Astrocyte (in vitro differentiated cells and primary cell): ENCODE data around the gene TBXAS1. TPM values are rescaled to one million over a fixed set of nuclear protein-coding genes. Genes with fewer than 3 reads are reported as not detected.

Experiments
- DNase-seq: peaks from one replicate; pipeline ENCODE4 v3.0.0-alpha.2; 2010; ENCODE audit warnings: low read depth
- FAIRE-seq: peaks from 2 replicates; lab custom pipeline; 2011; peaks lifted over from hg19 to GRCh38; lab: Jason Lieb, UNC
- H2AFZ ChIP-seq: 2 replicates; pipeline ENCODE4 v1.6.0; 2012; ENCODE audit warnings: low read depth, low read length, inconsistent platforms
- H3K27ac ChIP-seq: 2 replicates; pipeline ENCODE4 v1.5.1; 2011; ENCODE audit warnings: low read depth, low read length, inconsistent platforms
- H3K27me3 ChIP-seq: 2 replicates; pipeline ENCODE4 v1.6.0; 2011; ENCODE audit warnings: low read length, inconsistent platforms; ENCODE audit not compliant: insufficient read depth
- H3K36me3 ChIP-seq: 2 replicates; pipeline ENCODE4 v1.5.1; 2011; ENCODE audit warnings: low read length, inconsistent platforms; ENCODE audit not compliant: insufficient read depth
- H3K4me1 ChIP-seq: 2 replicates; pipeline ENCODE4 v1.5.1; 2011; ENCODE audit warnings: low read length, inconsistent platforms; ENCODE audit not compliant: insufficient read depth
- H3K4me2 ChIP-seq: 2 replicates; pipeline ENCODE4 v1.6.0; 2012; ENCODE audit warnings: low read length, inconsistent platforms
- H3K4me3 ChIP-seq: 2 replicates; pipeline ENCODE4 v1.5.1; 2011; ENCODE audit warnings: low read depth, mild to moderate bottlenecking, low read length, inconsistent platforms; ENCODE audit not compliant: insufficient read depth
- H3K79me2 ChIP-seq: 2 replicates; pipeline ENCODE4 v1.6.0; 2012; ENCODE audit warnings: mild to moderate bottlenecking, low read length, inconsistent platforms; ENCODE audit not compliant: insufficient read depth
- H3K9ac ChIP-seq: 2 replicates; pipeline ENCODE4 v1.6.0; 2012; ENCODE audit warnings: mild to moderate bottlenecking, low read length, inconsistent platforms
- H3K9me3 ChIP-seq: 2 replicates; pipeline ENCODE4 v1.5.1; 2012; ENCODE audit warnings: low read depth, mild to moderate bottlenecking, low read length, inconsistent platforms; ENCODE audit not compliant: insufficient read depth
- H4K20me1 ChIP-seq: 2 replicates; pipeline ENCODE4 v1.6.0; 2012; ENCODE audit warnings: low read length, inconsistent platforms; ENCODE audit not compliant: insufficient read depth
- H3K27ac Mint-ChIP-seq: one replicate; pipeline ENCODE4 v1.8.0; 2021; ENCODE audit warnings: mild to moderate bottlenecking, mixed read lengths; ENCODE audit not compliant: unreplicated experiment
- H3K27me3 Mint-ChIP-seq: one replicate; pipeline ENCODE4 v1.8.0; 2021; ENCODE audit warnings: low read depth, mixed read lengths; ENCODE audit not compliant: unreplicated experiment
- H3K36me3 Mint-ChIP-seq: one replicate; pipeline ENCODE4 v1.8.0; 2021; ENCODE audit warnings: low read depth, mixed read lengths; ENCODE audit not compliant: unreplicated experiment
- H3K4me1 Mint-ChIP-seq: one replicate; pipeline ENCODE4 v1.8.0; 2021; ENCODE audit warnings: low read depth, mixed read lengths; ENCODE audit not compliant: unreplicated experiment
- H3K4me3 Mint-ChIP-seq: one replicate; pipeline ENCODE4 v1.8.0; 2021; ENCODE audit warnings: mild to moderate bottlenecking, moderate library complexity, mixed read lengths; ENCODE audit not compliant: unreplicated experiment
- H3K9me3 Mint-ChIP-seq: one replicate; pipeline ENCODE4 v1.8.0; 2021; ENCODE audit warnings: mild to moderate bottlenecking, mixed read lengths; ENCODE audit not compliant: unreplicated experiment
- EZH2 ChIP-seq: IDR thresholded peaks from 2 replicates; pipeline ENCODE4 v1.6.1; 2012; ENCODE audit warnings: mild to moderate bottlenecking, low read length, inconsistent platforms; ENCODE audit not compliant: insufficient read depth
- total RNA-seq: library from RNA; stranded (reverse); gene quantifications from 2 replicates; pipeline ENCODE4 v1.2.1, GENCODE V29; 2021
- TF ChIP-seq, protein P1 (sequence below): IDR thresholded peaks from 2 replicates; pipeline ENCODE4 v1.5.1; 2011; ENCODE audit warnings: low read depth, mild to moderate bottlenecking, inconsistent platforms, low read length, moderate library complexity; ENCODE audit not compliant: insufficient read depth

Gene TBXAS1
- total RNA-seq, 1 donor from 2014 or later, result 1.1 TPM

GRCh38 chr7:139991269-139991666, 162.2 kb downstream of the TBXAS1 start:
- no peaks in the 10 kb centered on the region for H3K4me1 Mint-ChIP-seq
- H3K4me2 ChIP-seq, result no peak overlapping the region
- no peaks in the 10 kb centered on the region for H3K36me3 Mint-ChIP-seq
- H3K4me1 ChIP-seq, result no peaks in the 10 kb centered on the region
- FAIRE-seq (no peak), DNase-seq (no peak)
- H3K9ac ChIP-seq, result no peak overlapping the region
- H3K27me3 Mint-ChIP-seq, result peaks cover 38% of the 10 kb centered on the region
- H3K9me3 Mint-ChIP-seq, result no peaks in the 10 kb centered on the region
- H4K20me1 ChIP-seq, result no peaks in the 10 kb centered on the region
- H3K79me2 ChIP-seq, result no peaks in the 10 kb centered on the region
- no peak overlapping the region for H2AFZ ChIP-seq
- H3K27me3 ChIP-seq, result no peaks in the 10 kb centered on the region
- no peak for TF ChIP-seq EZH2
- TF ChIP-seq, protein P1, sequence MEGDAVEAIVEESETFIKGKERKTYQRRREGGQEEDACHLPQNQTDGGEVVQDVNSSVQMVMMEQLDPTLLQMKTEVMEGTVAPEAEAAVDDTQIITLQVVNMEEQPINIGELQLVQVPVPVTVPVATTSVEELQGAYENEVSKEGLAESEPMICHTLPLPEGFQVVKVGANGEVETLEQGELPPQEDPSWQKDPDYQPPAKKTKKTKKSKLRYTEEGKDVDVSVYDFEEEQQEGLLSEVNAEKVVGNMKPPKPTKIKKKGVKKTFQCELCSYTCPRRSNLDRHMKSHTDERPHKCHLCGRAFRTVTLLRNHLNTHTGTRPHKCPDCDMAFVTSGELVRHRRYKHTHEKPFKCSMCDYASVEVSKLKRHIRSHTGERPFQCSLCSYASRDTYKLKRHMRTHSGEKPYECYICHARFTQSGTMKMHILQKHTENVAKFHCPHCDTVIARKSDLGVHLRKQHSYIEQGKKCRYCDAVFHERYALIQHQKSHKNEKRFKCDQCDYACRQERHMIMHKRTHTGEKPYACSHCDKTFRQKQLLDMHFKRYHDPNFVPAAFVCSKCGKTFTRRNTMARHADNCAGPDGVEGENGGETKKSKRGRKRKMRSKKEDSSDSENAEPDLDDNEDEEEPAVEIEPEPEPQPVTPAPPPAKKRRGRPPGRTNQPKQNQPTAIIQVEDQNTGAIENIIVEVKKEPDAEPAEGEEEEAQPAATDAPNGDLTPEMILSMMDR, result no peak
- H3K27ac Mint-ChIP-seq, result no peak overlapping the region
- H3K4me3 Mint-ChIP-seq, result no peak overlapping the region
- H3K4me3 ChIP-seq, result no peak overlapping the region
- H3K27ac ChIP-seq, result no peak overlapping the region
- no peaks in the 10 kb centered on the region for H3K9me3 ChIP-seq
- H3K36me3 ChIP-seq, result no peaks in the 10 kb centered on the region

DNA sequence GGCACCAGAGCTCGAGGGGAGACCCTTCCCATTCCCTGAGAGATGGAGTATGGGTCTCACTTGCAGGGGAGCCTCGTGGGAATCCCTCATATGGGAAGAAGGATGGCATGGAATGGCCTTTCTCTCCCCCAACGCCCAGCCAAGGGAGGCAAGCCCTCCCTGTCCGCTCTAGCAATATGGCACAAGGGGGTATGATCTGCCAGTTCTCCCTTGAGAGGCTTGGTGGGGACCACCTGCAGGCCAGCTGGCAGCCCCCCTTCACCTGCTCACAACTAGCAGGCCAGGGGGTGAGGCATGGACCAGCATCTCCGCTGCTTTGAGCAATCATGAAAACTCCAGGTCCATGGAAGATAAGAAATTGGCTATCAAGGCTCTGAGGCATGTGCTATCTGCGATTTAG, 162.8 kb downstream of the TBXAS1 start:
- Histone ChIP-seq H3K9ac (no peak overlapping the region), H3K36me3 (no peaks in the 10 kb centered on the region), H3K4me1 (no peaks in the 10 kb centered on the region), H3K27me3 (no peaks in the 10 kb centered on the region), H3K4me2 (no peak overlapping the region), H4K20me1 (no peaks in the 10 kb centered on the region), H3K4me3 (no peak overlapping the region), H3K79me2 (no peaks in the 10 kb centered on the region), H3K27ac (no peak overlapping the region), H2AFZ (no peak overlapping the region), H3K9me3 (no peaks in the 10 kb centered on the region)
- H3K36me3 Mint-ChIP-seq, result no peaks in the 10 kb centered on the region
- no peak for TF ChIP-seq EZH2
- TF ChIP-seq, protein P1, result no peak
- no peak overlapping the region for H3K4me3 Mint-ChIP-seq
- DNase-seq, result no peak
- no peaks in the 10 kb centered on the region for H3K9me3 Mint-ChIP-seq
- no peaks in the 10 kb centered on the region for H3K4me1 Mint-ChIP-seq
- H3K27ac Mint-ChIP-seq, result no peak overlapping the region
- FAIRE-seq, result no peak
- peaks cover 38% of the 10 kb centered on the region for H3K27me3 Mint-ChIP-seq

- Histone ChIP-seq H4K20me1 (no peaks in the 10 kb centered on the region), H3K27me3 (no peaks in the 10 kb centered on the region), H3K9ac (no peak overlapping the region), H3K27ac (no peak overlapping the region), H3K4me2 (no peak overlapping the region), H3K79me2 (no peaks in the 10 kb centered on the region), H3K9me3 (no peaks in the 10 kb centered on the region), H3K4me3 (no peak overlapping the region), H2AFZ (no peak overlapping the region), H3K36me3 (no peaks in the 10 kb centered on the region), H3K4me1 (no peaks in the 10 kb centered on the region)
- Mint-ChIP-seq H3K27me3 (peaks cover 35% of the 10 kb centered on the region), H3K9me3 (no peaks in the 10 kb centered on the region), H3K4me1 (no peaks in the 10 kb centered on the region), H3K4me3 (no peak overlapping the region), H3K27ac (no peak overlapping the region), H3K36me3 (no peaks in the 10 kb centered on the region)
- FAIRE-seq (no peak), DNase-seq (no peak)
- no peak for TF ChIP-seq EZH2
- TF ChIP-seq, protein P1, result no peak
Measured at GRCh38 chr7:139992353-139993044, 163.4 kb downstream of the TBXAS1 start.
